ENCODE data around the gene TBC1D7.

Gene TBC1D7

DNA sequence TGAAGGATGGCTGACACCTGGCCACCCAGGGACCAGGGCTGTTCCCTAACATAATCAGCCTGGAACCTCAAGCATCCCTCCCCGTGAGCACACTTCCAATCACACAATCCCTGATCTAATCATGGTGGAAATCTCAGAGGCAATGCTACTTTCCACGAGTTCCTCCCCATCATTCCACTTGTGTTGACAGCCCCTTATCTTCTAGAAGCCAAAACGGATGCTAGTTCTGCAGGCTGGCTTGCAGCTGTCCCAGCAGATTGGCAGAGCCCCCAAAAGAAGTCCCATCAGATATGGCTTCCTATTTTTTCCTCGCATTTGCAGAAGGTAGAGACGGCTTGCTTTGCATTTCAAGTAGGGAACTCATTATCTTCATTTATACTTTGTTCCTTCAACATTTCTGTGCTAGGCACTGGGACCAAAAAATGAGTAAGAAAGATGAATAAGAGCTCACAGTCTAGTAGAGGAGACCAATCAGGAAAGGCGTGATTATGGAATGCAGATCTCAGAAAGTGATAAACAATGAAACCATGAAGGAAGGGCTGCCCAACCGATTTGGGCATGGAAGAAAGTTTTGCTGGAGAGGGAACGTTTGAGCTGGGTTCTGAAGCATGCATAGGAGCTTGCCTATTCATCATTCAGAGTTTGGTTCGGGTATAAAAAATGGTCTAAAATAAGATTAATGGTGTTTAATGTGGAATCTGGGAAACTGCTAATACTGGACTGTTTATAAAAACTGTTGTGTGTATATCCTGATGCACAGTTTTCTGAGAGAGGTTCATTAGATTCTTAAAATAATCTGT lies 44.6 kb upstream of the TBC1D7 start:
- POLR2A ChIA-PET, result interaction anchor here (1.5 kb wide), 1 partner anchor 202 kb away, joined by 5 read pairs; the partner anchor contains the start of gene SIRT5
- TF ChIP-seq FOXK2 (IDR thresholded peaks at IDR 0.05), result no peak
- TF ChIP-seq, protein P1, sequence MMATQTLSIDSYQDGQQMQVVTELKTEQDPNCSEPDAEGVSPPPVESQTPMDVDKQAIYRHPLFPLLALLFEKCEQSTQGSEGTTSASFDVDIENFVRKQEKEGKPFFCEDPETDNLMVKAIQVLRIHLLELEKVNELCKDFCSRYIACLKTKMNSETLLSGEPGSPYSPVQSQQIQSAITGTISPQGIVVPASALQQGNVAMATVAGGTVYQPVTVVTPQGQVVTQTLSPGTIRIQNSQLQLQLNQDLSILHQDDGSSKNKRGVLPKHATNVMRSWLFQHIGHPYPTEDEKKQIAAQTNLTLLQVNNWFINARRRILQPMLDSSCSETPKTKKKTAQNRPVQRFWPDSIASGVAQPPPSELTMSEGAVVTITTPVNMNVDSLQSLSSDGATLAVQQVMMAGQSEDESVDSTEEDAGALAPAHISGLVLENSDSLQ (IDR thresholded peaks at IDR 0.05), result no peak
- TF ChIP-seq TARDBP (IDR thresholded peaks at IDR 0.05), result no peak
- TF ChIP-seq ELF4 (IDR thresholded peaks at IDR 0.05), result no peak
- no peak for TF ChIP-seq L3MBTL2 (conservative IDR thresholded peaks at IDR 0.05)
- no peak for TF ChIP-seq FOXM1 (IDR thresholded peaks at IDR 0.05; ENCODE audit: borderline replicate concordance)
- TF ChIP-seq CTBP1 (IDR thresholded peaks at IDR 0.05; ENCODE audit: borderline replicate concordance), result no peak
- no peak for TF ChIP-seq SP1 (IDR thresholded peaks at IDR 0.05)
- no peak for TF ChIP-seq SUZ12 (IDR thresholded peaks at IDR 0.05)
- CTCF ChIA-PET, result no interaction called here

DNA sequence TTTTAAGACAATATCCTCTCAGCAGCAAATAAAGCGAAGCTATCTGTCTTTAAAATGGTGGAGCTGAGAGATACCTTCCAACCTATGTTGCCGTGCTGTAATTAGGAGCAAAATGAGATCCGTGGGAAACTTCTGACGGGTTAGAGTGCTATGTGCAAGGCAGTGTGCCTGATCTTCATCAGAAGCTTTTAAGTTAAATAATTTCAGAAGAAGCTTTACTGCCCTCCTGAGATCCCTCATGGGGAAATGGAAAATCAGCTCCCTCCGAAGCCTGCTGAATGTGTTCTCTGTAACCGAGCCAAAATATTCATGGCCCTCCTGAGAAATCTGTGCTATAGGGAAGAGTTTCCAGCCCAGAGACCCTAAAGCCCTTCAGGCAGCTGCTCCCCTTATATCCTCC lies 43.7 kb upstream of the TBC1D7 start:
- DNase-seq (ENCODE audit: extremely low spot score), result no peak
- no peak for TF ChIP-seq L3MBTL2 (conservative IDR thresholded peaks at IDR 0.05)
- TF ChIP-seq, protein P1 (IDR thresholded peaks at IDR 0.05), result no peak
- TF ChIP-seq SP1 (IDR thresholded peaks at IDR 0.05), result no peak
- TF ChIP-seq SUZ12 (IDR thresholded peaks at IDR 0.05), result no peak
- no peak for TF ChIP-seq ZNF384 (IDR thresholded peaks at IDR 0.05)
- TF ChIP-seq FOXA1 (IDR thresholded peaks at IDR 0.05), result no peak
- no peak for TF ChIP-seq HDGF (IDR thresholded peaks at IDR 0.05; ENCODE audit: borderline replicate concordance)
- no peak for TF ChIP-seq FOXM1 (IDR thresholded peaks at IDR 0.05; ENCODE audit: borderline replicate concordance)
- TF ChIP-seq FOXK2 (IDR thresholded peaks at IDR 0.05), result no peak
- TF ChIP-seq ELF4 (IDR thresholded peaks at IDR 0.05), result no peak
- TF ChIP-seq CTBP1 (IDR thresholded peaks at IDR 0.05; ENCODE audit: borderline replicate concordance), result no peak
- TF ChIP-seq ARNT (IDR thresholded peaks at IDR 0.05), result no peak
- ChIA-PET CTCF (no interaction called here), POLR2A (interaction anchor here (1.2 to 1.5 kb wide), 2 partner anchors 44 to 202 kb away, joined by 5 read pairs; partner anchors contain the start of genes SIRT5 and TBC1D7)

More for the DNA sequence above, 44.6 kb upstream of the TBC1D7 start:
- DNase-seq (ENCODE audit: extremely low spot score), result no peak

GRCh38 chr6:13371421-13372072 lies 43.2 kb upstream of the TBC1D7 start:
- TF ChIP-seq NFRKB (IDR thresholded peaks at IDR 0.05) (no peak), FOXK2 (IDR thresholded peaks at IDR 0.05) (no peak), ARNT (IDR thresholded peaks at IDR 0.05) (no peak), L3MBTL2 (conservative IDR thresholded peaks at IDR 0.05) (no peak), TARDBP (IDR thresholded peaks at IDR 0.05) (no peak), CTBP1 (IDR thresholded peaks at IDR 0.05; ENCODE audit: borderline replicate concordance) (no peak), HDGF (IDR thresholded peaks at IDR 0.05; ENCODE audit: borderline replicate concordance) (no peak), FOXM1 (IDR thresholded peaks at IDR 0.05; ENCODE audit: borderline replicate concordance) (no peak), ELF4 (IDR thresholded peaks at IDR 0.05) (no peak), ZNF384 (IDR thresholded peaks at IDR 0.05) (no peak)
- ChIA-PET POLR2A (interaction anchor here (1.2 to 1.5 kb wide), 2 partner anchors 43 to 203 kb away, joined by 5 read pairs; partner anchors contain the start of genes SIRT5 and TBC1D7), CTCF (no interaction called here)
- no peak for DNase-seq (ENCODE audit: extremely low spot score)

GRCh38 chr6:13370623-13371022 lies 42.3 kb upstream of the TBC1D7 start:
- DNase-seq (ENCODE audit: extremely low spot score), result no peak
- CTCF ChIA-PET, result no interaction called here
- TF ChIP-seq SP1 (IDR thresholded peaks at IDR 0.05) (no peak), ELF4 (IDR thresholded peaks at IDR 0.05) (no peak)
- TF ChIP-seq, protein P1 (IDR thresholded peaks at IDR 0.05), result no peak
- POLR2A ChIA-PET, result no interaction called here

DNA sequence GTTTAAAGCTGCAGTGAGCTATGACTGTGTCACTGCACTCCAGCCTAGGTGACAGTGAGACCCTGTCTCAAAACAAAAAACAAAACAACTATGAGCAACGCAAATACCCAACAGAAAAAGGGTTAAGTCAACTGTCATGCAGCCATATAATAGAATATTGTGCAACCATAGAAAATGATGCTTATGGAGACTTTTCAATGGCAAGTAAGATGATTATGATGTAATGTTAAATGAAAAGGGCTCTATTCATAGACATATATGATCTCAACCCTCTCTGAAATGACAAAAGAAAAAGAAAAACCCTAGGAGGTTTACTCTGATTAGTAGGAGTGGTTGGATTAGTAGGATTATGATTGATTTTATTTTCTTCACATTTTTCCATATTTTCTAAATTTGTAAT lies 41.3 kb upstream of the TBC1D7 start:
- ChIA-PET CTCF (no interaction called here), POLR2A (no interaction called here)
- no peak for DNase-seq (ENCODE audit: extremely low spot score)
- TF ChIP-seq ZNF384 (IDR thresholded peaks at IDR 0.05) (no peak), HDGF (IDR thresholded peaks at IDR 0.05; ENCODE audit: borderline replicate concordance) (no peak), ELF4 (IDR thresholded peaks at IDR 0.05) (no peak), SUZ12 (IDR thresholded peaks at IDR 0.05) (no peak), LEF1 (IDR thresholded peaks at IDR 0.05; ENCODE audit: borderline replicate concordance) (no peak), TARDBP (IDR thresholded peaks at IDR 0.05) (no peak), CTBP1 (IDR thresholded peaks at IDR 0.05; ENCODE audit: borderline replicate concordance) (no peak), SP1 (IDR thresholded peaks at IDR 0.05) (no peak), FOXA1 (IDR thresholded peaks at IDR 0.05) (no peak), NFRKB (IDR thresholded peaks at IDR 0.05) (no peak), FOXM1 (IDR thresholded peaks at IDR 0.05; ENCODE audit: borderline replicate concordance) (no peak), FOXK2 (IDR thresholded peaks at IDR 0.05) (no peak), ARNT (IDR thresholded peaks at IDR 0.05) (no peak), BHLHE40 (IDR thresholded peaks at IDR 0.05; ENCODE audit: borderline replicate concordance) (no peak), L3MBTL2 (conservative IDR thresholded peaks at IDR 0.05) (no peak)
- TF ChIP-seq, protein P1 (IDR thresholded peaks at IDR 0.05), result no peak
